ENCODE results near the gene SIM2.

The SIM2 gene

GRCh38 chr21:36741506-36741905 lies 42.6 kb downstream of the SIM2 start:
- H3K4me1 Mint-ChIP-seq, result peaks cover 1% of the 10 kb centered on the region
- no peak overlapping the region for H3K4me3 Mint-ChIP-seq
- H3K9me3 Mint-ChIP-seq, result no peaks in the 10 kb centered on the region
- H3K36me3 Mint-ChIP-seq, result peaks cover 3% of the 10 kb centered on the region
- peaks cover 21% of the 10 kb centered on the region for H3K27me3 Mint-ChIP-seq
- DNase-seq (ENCODE audit: low spot score in 2 of 2), result no peak
- H3K27ac Mint-ChIP-seq, result no peak overlapping the region
- ATAC-seq (ENCODE audit: low read depth), result no peak

- H3K9me3 Mint-ChIP-seq, result no peaks in the 10 kb centered on the region
These were observed 44.1 kb downstream of the SIM2 start for GRCh38 chr21:36743008-36743407.

GRCh38 chr21:36743446-36743845 lies 44.5 kb downstream of the SIM2 start:
- DNase-seq (ENCODE audit: low spot score in 2 of 2) (no peak), ATAC-seq (ENCODE audit: low read depth) (no peak)
- Mint-ChIP-seq H3K36me3 (no peaks in the 10 kb centered on the region), H3K4me3 (no peak overlapping the region), H3K27me3 (peaks cover 23% of the 10 kb centered on the region), H3K4me1 (peaks cover 4% of the 10 kb centered on the region), H3K9me3 (no peaks in the 10 kb centered on the region), H3K27ac (no peak overlapping the region)

More at GRCh38 chr21:36743008-36743407, 44.1 kb downstream of the SIM2 start:
- Mint-ChIP-seq H3K27ac (no peak overlapping the region), H3K4me1 (peaks cover 4% of the 10 kb centered on the region), H3K36me3 (no peaks in the 10 kb centered on the region), H3K27me3 (peaks cover 21% of the 10 kb centered on the region), H3K4me3 (no peak overlapping the region)
- no peak for DNase-seq (ENCODE audit: low spot score in 2 of 2)
- no peak for ATAC-seq (ENCODE audit: low read depth)

GRCh38 chr21:36744190-36744559 lies 45.3 kb downstream of the SIM2 start:
- no peak overlapping the region for H3K4me3 Mint-ChIP-seq
- H3K36me3 Mint-ChIP-seq, result no peaks in the 10 kb centered on the region
- H3K4me1 Mint-ChIP-seq, result peaks cover 4% of the 10 kb centered on the region
- DNase-seq (ENCODE audit: low spot score in 2 of 2) (no peak), ATAC-seq (ENCODE audit: low read depth) (no peak)
- no peak overlapping the region for H3K27ac Mint-ChIP-seq
- no peaks in the 10 kb centered on the region for H3K9me3 Mint-ChIP-seq
- peaks cover 28% of the 10 kb centered on the region for H3K27me3 Mint-ChIP-seq

GRCh38 chr21:36744560-36745231 lies 45.8 kb downstream of the SIM2 start:
- no peak overlapping the region for H3K27ac Mint-ChIP-seq
- peaks cover 4% of the 10 kb centered on the region for H3K4me1 Mint-ChIP-seq
- DNase-seq (ENCODE audit: low spot score in 2 of 2) (no peak), ATAC-seq (ENCODE audit: low read depth) (no peak)
- no peak overlapping the region for H3K4me3 Mint-ChIP-seq
- no peaks in the 10 kb centered on the region for H3K9me3 Mint-ChIP-seq
- peaks cover under 1% of the 10 kb centered on the region for H3K36me3 Mint-ChIP-seq
- H3K27me3 Mint-ChIP-seq, result peaks cover 28% of the 10 kb centered on the region

GRCh38 chr21:36745459-36745858 lies 46.5 kb downstream of the SIM2 start:
- peaks cover 28% of the 10 kb centered on the region for H3K27me3 Mint-ChIP-seq
- H3K4me3 Mint-ChIP-seq, result no peak overlapping the region

GRCh38 chr21:36747041-36747814 lies 48.3 kb downstream of the SIM2 start:
- H3K9me3 Mint-ChIP-seq, result no peaks in the 10 kb centered on the region
- H3K27me3 Mint-ChIP-seq, result peaks cover 25% of the 10 kb centered on the region
- peak overlapping the region; percentile 46 for H3K4me3 Mint-ChIP-seq
- DNase-seq (ENCODE audit: low spot score in 2 of 2) (no peak), ATAC-seq (ENCODE audit: low read depth) (peak; percentile 22)
- peaks cover 9% of the 10 kb centered on the region for H3K36me3 Mint-ChIP-seq
- H3K27ac Mint-ChIP-seq, result no peak overlapping the region
- peaks cover 4% of the 10 kb centered on the region for H3K4me1 Mint-ChIP-seq

More at GRCh38 chr21:36745459-36745858, 46.5 kb downstream of the SIM2 start:
- ATAC-seq (ENCODE audit: low read depth) (no peak), DNase-seq (ENCODE audit: low spot score in 2 of 2) (no peak)
- Mint-ChIP-seq H3K4me1 (peaks cover 4% of the 10 kb centered on the region), H3K36me3 (peaks cover 5% of the 10 kb centered on the region), H3K9me3 (no peaks in the 10 kb centered on the region), H3K27ac (no peak overlapping the region)

GRCh38 chr21:36747815-36748383 lies 49.0 kb downstream of the SIM2 start:
- no peak for DNase-seq (ENCODE audit: low spot score in 2 of 2)
- H3K4me3 Mint-ChIP-seq, result no peak overlapping the region
- H3K9me3 Mint-ChIP-seq, result no peaks in the 10 kb centered on the region
- peaks cover 4% of the 10 kb centered on the region for H3K4me1 Mint-ChIP-seq
- H3K36me3 Mint-ChIP-seq, result peaks cover 12% of the 10 kb centered on the region
- H3K27ac Mint-ChIP-seq, result no peak overlapping the region
- H3K27me3 Mint-ChIP-seq, result peaks cover 25% of the 10 kb centered on the region
- peak; percentile 31 for ATAC-seq (ENCODE audit: low read depth)

GRCh38 chr21:36749935-36750575 lies 51.1 kb downstream of the SIM2 start:
- no peaks in the 10 kb centered on the region for H3K9me3 Mint-ChIP-seq
- peaks cover 4% of the 10 kb centered on the region for H3K4me1 Mint-ChIP-seq
- peaks cover 18% of the 10 kb centered on the region for H3K27me3 Mint-ChIP-seq
- DNase-seq (ENCODE audit: low spot score in 2 of 2) (no peak), ATAC-seq (ENCODE audit: low read depth) (no peak)
- no peak overlapping the region for H3K4me3 Mint-ChIP-seq
- H3K27ac Mint-ChIP-seq, result no peak overlapping the region
- H3K36me3 Mint-ChIP-seq, result peaks cover 23% of the 10 kb centered on the region

- no peak overlapping the region for H3K27ac Mint-ChIP-seq
- H3K36me3 Mint-ChIP-seq, result peaks cover 26% of the 10 kb centered on the region
- H3K4me1 Mint-ChIP-seq, result peaks cover 4% of the 10 kb centered on the region
- ATAC-seq (ENCODE audit: low read depth) (no peak), DNase-seq (ENCODE audit: low spot score in 2 of 2) (no peak)
- no peaks in the 10 kb centered on the region for H3K9me3 Mint-ChIP-seq
- peaks cover 16% of the 10 kb centered on the region for H3K27me3 Mint-ChIP-seq
- no peak overlapping the region for H3K4me3 Mint-ChIP-seq
These were observed 51.7 kb downstream of the SIM2 start for GRCh38 chr21:36750576-36750959.

GRCh38 chr21:36751383-36751782 lies 52.5 kb downstream of the SIM2 start:
- no peaks in the 10 kb centered on the region for H3K9me3 Mint-ChIP-seq
- H3K27me3 Mint-ChIP-seq, result peaks cover 14% of the 10 kb centered on the region
- H3K4me3 Mint-ChIP-seq, result no peak overlapping the region
- peaks cover 4% of the 10 kb centered on the region for H3K4me1 Mint-ChIP-seq
- no peak overlapping the region for H3K27ac Mint-ChIP-seq
- DNase-seq (ENCODE audit: low spot score in 2 of 2) (no peak), ATAC-seq (ENCODE audit: low read depth) (no peak)
- H3K36me3 Mint-ChIP-seq, result peaks cover 31% of the 10 kb centered on the region

GRCh38 chr21:36753556-36753955 lies 54.6 kb downstream of the SIM2 start:
- no peak for ATAC-seq (ENCODE audit: low read depth)
- H3K36me3 Mint-ChIP-seq, result peaks cover 35% of the 10 kb centered on the region
- H3K27ac Mint-ChIP-seq, result no peak overlapping the region
- DNase-seq (ENCODE audit: low spot score in 2 of 2), result no peak
- H3K27me3 Mint-ChIP-seq, result peaks cover 7% of the 10 kb centered on the region
- H3K4me1 Mint-ChIP-seq, result no peaks in the 10 kb centered on the region
- no peaks in the 10 kb centered on the region for H3K9me3 Mint-ChIP-seq
- no peak overlapping the region for H3K4me3 Mint-ChIP-seq

- Mint-ChIP-seq H3K27ac (no peak overlapping the region), H3K9me3 (no peaks in the 10 kb centered on the region), H3K27me3 (peaks cover under 1% of the 10 kb centered on the region), H3K4me1 (no peaks in the 10 kb centered on the region), H3K36me3 (peaks cover 35% of the 10 kb centered on the region), H3K4me3 (no peak overlapping the region)
- ATAC-seq (ENCODE audit: low read depth) (no peak), DNase-seq (ENCODE audit: low spot score in 2 of 2) (no peak)
These were observed 55.5 kb downstream of the SIM2 start for GRCh38 chr21:36754241-36754898.

- H3K4me3 Mint-ChIP-seq, result no peak overlapping the region
- H3K36me3 Mint-ChIP-seq, result peaks cover 30% of the 10 kb centered on the region
- no peaks in the 10 kb centered on the region for H3K4me1 Mint-ChIP-seq
- ATAC-seq (ENCODE audit: low read depth), result no peak
- H3K27me3 Mint-ChIP-seq, result no peaks in the 10 kb centered on the region
- H3K9me3 Mint-ChIP-seq, result no peaks in the 10 kb centered on the region
- no peak for DNase-seq (ENCODE audit: low spot score in 2 of 2)
- no peak overlapping the region for H3K27ac Mint-ChIP-seq
These were observed 57.6 kb downstream of the SIM2 start for GRCh38 chr21:36756527-36756926.

Data from memory B cell (primary cell).